Choroid plexus epithelial cell (primary cell): Measurements from ENCODE around the gene ABAT.

Source experiments
- DNase-seq: peaks from one replicate; pipeline ENCODE4 v3.0.0-alpha.2; 2010; ENCODE audit warnings: low read depth
- H3K4me3 ChIP-seq: 2 replicates; pipeline ENCODE4 v1.5.1; 2011; ENCODE audit warnings: low read depth, mild to moderate bottlenecking, control low read depth, low read length, moderate library complexity
- TF ChIP-seq, protein P1 (sequence below): conservative IDR thresholded peaks from 2 replicates; pipeline ENCODE4 v1.5.1; 2011; ENCODE audit warnings: low read depth, mild to moderate bottlenecking, control low read depth, inconsistent platforms, low read length, moderate library complexity

Gene ABAT

DNA sequence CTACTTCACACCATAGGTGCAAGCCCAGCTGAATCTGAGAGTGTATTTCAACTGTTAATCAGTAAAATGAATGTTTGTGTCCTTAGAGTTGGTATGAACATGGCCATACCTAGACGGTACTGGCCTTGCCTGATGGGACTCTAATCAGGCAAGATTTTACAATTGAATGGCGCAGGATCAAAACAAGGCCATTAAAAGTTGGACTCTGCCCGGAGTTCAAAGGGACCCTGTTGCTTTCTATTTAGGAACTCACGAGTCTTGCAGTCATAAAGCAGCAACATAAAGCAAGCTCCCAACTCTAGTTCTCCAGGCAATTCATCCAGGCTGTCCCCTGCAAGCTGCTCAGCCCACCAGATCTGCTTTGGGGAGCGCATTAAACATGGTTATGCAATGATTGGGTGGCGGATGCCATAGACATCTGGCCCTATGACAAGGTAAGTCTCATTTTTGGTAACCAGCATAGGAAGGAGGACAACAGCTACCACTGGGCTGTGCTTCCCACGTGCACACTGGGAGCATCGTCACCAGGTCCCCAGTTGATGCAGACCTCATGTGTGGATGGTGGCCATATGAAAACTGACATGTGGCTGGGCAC is 114.3 kb downstream of the ABAT start:
- no peak overlapping the region for H3K4me3 ChIP-seq
- TF ChIP-seq, protein P1, sequence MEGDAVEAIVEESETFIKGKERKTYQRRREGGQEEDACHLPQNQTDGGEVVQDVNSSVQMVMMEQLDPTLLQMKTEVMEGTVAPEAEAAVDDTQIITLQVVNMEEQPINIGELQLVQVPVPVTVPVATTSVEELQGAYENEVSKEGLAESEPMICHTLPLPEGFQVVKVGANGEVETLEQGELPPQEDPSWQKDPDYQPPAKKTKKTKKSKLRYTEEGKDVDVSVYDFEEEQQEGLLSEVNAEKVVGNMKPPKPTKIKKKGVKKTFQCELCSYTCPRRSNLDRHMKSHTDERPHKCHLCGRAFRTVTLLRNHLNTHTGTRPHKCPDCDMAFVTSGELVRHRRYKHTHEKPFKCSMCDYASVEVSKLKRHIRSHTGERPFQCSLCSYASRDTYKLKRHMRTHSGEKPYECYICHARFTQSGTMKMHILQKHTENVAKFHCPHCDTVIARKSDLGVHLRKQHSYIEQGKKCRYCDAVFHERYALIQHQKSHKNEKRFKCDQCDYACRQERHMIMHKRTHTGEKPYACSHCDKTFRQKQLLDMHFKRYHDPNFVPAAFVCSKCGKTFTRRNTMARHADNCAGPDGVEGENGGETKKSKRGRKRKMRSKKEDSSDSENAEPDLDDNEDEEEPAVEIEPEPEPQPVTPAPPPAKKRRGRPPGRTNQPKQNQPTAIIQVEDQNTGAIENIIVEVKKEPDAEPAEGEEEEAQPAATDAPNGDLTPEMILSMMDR, result no peak
- DNase-seq, result no peak

DNA sequence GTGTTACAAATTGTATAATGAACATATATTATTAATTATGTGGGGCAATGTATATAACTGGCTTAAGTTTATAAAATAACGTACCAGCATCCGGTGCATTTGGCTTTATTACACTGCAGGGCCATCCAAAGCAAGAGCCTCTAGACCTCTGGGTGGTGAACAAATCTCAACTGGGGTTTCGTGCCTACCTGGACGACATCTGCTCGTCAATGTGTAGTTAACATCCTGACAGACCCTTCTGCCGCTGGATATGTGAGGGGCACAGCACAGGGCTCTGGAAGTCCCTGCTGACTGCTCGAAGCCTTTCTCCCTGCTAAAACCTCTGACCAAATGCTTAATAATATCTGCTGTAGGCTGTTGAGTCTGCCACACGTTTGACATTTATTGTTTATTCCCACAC is 120.7 kb downstream of the ABAT start:
- TF ChIP-seq, protein P1, result no peak
- no peak for DNase-seq

DNA sequence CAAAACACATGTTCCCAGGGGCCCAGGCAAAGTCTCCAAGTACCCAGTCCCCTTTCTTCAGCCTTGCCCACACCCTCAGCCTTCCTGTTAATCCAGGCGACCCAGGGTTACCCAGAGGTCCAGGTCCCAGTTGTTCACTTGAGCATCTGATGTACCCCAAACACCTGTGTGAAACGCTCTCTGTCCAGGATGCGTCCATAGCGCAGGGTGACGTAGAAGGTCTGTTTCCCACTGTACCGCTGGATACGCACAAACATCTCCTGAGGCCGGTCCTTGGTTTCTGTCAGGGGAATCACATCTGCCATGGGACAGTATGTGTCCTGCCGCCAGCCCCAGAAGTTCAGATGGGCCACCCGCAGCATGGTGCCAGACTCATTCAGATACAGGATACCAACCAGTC is 121.4 kb downstream of the ABAT start:
- TF ChIP-seq, protein P1, result no peak
- no peak overlapping the region for H3K4me3 ChIP-seq
- no peak for DNase-seq

More for the DNA sequence above, 120.7 kb downstream of the ABAT start:
- H3K4me3 ChIP-seq, result no peak overlapping the region

DNA sequence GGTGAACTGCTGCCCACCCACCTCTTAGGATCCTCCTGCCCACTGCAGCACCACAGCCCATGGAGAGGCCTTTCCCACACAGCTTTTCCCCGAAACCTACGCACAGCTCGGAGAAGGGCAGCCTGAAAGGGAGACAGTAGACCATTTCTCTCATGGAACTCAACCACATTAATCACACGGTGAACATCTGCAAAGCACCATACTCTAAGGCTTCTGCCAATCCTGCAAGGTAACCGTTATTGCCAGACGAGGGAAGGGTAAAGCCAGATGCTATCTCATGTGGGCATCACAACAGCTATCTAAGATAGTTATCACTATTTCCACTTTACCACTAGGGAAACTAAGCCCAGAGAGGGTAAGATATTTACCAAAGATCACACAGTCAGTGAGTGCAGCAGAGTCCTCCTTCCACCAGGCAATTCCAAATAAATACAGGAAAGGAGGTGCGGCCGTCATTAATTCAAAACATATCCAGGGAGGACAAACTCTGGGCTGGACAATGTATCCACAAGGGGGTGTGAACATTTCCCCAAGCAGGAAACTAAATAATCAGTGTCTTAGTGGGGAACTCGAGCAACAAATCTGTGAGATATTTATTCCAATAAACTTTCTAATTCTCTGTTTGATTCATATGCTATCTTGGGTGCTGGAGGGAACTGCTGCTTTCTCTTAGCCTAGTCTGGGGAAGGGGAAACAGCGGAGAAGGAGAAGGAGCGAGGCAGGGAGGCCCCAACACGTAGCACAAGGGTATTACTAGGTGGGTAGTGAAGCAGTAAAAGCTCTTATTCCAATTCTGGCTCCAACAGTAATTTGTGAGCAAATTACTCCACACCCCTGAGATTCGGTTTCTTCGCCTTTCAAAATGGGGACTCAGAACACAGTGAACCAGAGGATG is 122.3 kb downstream of the ABAT start:
- DNase-seq, result no peak
- H3K4me3 ChIP-seq, result peak overlapping the region; percentile 91
- TF ChIP-seq, protein P1, result no peak

DNA sequence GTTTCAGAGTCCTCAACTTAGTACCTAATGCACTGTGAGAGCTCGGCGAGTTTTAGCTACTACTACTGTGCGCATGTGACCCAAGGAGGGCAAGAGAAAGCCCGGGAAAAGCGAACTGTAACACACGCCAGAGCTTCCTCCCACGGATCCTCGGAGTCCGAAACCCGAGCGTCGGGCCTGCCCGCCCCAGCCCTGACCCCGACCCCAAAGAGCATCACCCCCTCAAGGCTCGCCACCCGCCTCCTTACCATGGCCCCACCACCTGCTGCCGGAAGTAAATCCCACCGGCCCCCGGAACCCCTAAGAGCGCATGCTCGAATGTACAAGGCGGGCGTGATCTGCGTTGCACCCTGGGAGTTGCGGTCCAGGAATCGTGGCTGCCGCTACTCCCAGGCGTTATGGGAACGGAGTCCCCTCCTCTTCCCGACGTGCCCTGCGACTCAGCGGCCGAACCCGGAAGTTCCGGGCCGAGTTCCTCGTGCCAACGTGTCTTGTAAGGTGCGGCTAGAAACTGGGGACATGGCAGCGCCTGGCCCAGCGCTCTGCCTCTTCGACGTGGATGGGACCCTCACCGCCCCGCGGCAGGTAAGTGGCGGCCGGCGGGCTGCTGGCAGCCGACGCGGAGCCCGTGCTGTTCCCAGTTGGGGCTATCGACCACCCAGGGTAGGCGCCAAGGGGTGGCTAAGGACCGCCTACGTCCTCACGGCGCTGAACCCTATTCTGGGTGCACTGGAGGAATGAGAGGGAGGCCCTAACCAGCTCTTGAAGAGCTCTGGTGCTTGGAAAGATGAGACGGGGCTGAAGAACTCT is 123.2 kb downstream of the ABAT start, which contains the start of the genes PMM2 and TMEM186:
Gene PMM2, plus strand, starts transcription at position 476 of the 810 bp plus-strand sequence. Its CDS starts 44 bp downstream, at position 520.
Gene TMEM186, minus strand, starts transcription at position 276 of the 810 bp plus-strand sequence. Its CDS starts 25 bp downstream, at position 251.
- peak; percentile 97 for DNase-seq
- TF ChIP-seq, protein P1, result no peak
- peak within 1 kb of the TSS; percentile 91 for H3K4me3 ChIP-seq

DNA sequence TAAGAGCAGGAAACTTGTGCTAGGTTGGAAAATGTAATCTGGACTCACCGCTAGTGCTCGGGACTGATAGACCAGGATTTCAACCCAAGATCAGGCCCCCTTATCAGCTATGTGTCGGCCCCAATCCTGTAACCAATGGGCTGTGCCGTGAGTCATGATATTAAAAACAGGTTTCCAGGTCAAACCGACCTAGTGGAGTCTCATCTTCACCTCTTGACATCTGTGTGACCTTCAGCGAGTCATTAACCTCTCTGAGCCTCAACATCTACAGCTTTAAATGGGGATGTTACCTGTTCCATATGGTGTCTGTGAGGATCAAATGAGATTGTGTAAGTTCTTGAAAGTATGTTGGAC is 123.7 kb downstream of the ABAT start:
- TF ChIP-seq, protein P1, result no peak
- peak overlapping the region; percentile 91 for H3K4me3 ChIP-seq
- peak; percentile 34 for DNase-seq
